K562 (cell line): ENCODE data around the gene UBXN6. TPM values are rescaled to one million over a fixed set of nuclear protein-coding genes. Genes with fewer than 3 reads are reported as not detected.

Experiments
- ZNF444 ChIP-seq: fragments of 250-450 bp; sonication (Bioruptor Pico); IDR thresholded peaks from 2 replicates; pipeline ENCODE4 v1.4.0; 2020; ENCODE audit warnings: mild to moderate bottlenecking, moderate library complexity
- polyA plus RNA-seq, 8 experiments: library from polyadenylated mRNA; depleted of rRNA in 4 of 8; stranded (reverse) in 5 of 8; unstranded in 3 of 8; fragments of >200 nt; fragmentation: Nextera tagmentation in 2 of 8; fragmentation: Illumina TruSeq in 1 of 8; extraction: Ambion mirVana in 2 of 8; extraction: Trizol in 1 of 8; gene quantifications; 2 replicates each; pipeline versions ENCODE4 v1.2.1 to v1.2.3, GENCODE V29; 2011 to 2014; ENCODE audit warnings: inconsistent platforms in 1 of 8, missing spikeins in 1 of 8
- total RNA-seq, 7 experiments: library from RNA; depleted of rRNA in 6 of 7; stranded (reverse); fragments of >200 nt in 6 of 7; fragmentation: Illumina TruSeq in 2 of 7; extraction: Trizol in 2 of 7; gene quantifications; 2 replicates each; pipeline versions ENCODE4 v1.2.1 to v1.2.3, GENCODE V29; 2011 to 2021; ENCODE audit warnings: low replicate concordance in 1 of 7
- TF ChIP-seq, protein P1 (sequence below), 2 experiments: fragments of 450-650 bp; formaldehyde crosslinking in 1 of 2; IDR thresholded peaks; 2 replicates each; pipeline versions ENCODE4 v1.4.0 to v1.6.1; 2014 to 2020; ENCODE audit warnings: mild to moderate bottlenecking in 2 of 2, borderline replicate concordance in 1 of 2, low read depth in 1 of 2

Gene UBXN6
- total and polyA plus RNA-seq, 9 of the 15 experiments (the other 6 are each of a cell fraction or from before 2014, with no cell fraction given): 0.48 to 90.2 (median 29.5) TPM

DNA sequence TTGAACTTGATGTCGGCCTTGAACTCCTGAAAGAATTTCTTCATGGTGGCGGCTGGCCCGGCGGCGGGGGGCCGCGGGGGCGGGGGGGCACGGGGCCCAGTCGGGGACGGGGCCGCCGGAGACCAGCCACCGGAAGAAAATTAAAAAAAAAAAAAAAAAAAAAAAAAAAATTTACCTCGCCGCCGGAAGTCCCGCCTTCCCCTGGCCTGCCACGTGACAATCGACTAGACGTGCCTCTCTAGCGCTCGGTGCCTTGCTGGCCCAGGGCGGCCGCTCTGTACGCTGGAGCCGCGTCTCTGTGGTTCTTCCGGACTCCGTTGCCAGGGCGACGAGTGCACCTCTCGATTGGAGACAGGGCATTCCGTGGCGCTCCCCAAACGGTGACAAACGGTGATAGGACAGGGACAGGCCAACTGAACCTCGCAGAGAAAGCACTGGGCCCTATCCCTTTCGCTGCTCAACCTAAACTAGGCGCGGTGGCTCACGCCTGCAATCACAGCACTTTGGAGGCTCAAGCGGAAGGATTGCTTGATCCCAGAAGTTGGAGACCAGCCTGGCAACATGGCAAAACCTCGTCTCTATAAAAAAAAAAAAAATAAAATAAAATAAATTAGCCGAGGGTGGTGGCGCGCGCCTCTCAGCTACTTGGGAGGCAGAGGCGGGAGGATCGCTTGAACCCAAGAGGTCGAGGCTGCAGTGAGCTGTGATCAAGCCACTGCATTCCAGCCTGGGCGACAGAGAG, at the start of gene UBXN6 (continued):
- TF ChIP-seq, protein P1, sequence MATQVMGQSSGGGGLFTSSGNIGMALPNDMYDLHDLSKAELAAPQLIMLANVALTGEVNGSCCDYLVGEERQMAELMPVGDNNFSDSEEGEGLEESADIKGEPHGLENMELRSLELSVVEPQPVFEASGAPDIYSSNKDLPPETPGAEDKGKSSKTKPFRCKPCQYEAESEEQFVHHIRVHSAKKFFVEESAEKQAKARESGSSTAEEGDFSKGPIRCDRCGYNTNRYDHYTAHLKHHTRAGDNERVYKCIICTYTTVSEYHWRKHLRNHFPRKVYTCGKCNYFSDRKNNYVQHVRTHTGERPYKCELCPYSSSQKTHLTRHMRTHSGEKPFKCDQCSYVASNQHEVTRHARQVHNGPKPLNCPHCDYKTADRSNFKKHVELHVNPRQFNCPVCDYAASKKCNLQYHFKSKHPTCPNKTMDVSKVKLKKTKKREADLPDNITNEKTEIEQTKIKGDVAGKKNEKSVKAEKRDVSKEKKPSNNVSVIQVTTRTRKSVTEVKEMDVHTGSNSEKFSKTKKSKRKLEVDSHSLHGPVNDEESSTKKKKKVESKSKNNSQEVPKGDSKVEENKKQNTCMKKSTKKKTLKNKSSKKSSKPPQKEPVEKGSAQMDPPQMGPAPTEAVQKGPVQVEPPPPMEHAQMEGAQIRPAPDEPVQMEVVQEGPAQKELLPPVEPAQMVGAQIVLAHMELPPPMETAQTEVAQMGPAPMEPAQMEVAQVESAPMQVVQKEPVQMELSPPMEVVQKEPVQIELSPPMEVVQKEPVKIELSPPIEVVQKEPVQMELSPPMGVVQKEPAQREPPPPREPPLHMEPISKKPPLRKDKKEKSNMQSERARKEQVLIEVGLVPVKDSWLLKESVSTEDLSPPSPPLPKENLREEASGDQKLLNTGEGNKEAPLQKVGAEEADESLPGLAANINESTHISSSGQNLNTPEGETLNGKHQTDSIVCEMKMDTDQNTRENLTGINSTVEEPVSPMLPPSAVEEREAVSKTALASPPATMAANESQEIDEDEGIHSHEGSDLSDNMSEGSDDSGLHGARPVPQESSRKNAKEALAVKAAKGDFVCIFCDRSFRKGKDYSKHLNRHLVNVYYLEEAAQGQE (IDR thresholded peaks at IDR 0.05; ENCODE audit: borderline replicate concordance): peak; percentile 42
- TF ChIP-seq, protein P1 (CRISPR knock-in tag; IDR thresholded peaks at IDR 0.05; ENCODE audit: low read depth): no peak
- no peak for TF ChIP-seq ZNF444 (CRISPR knock-in tag)
